ENCODE data around the gene PSG2.
A peak's percentile ranks its signal among the peaks of the same experiment; 100 is the strongest.
"Not testable (repeated sequence)": the region's sequence is repeated elsewhere in the genome, so short reads cannot be mapped to it uniquely, and the experiment has no call there.

Gene PSG2

GRCh38 chr19:43082601-43083000 is at the start of gene PSG2:
Gene PSG2, minus strand, starts transcription at chr19:43082701. Its CDS starts 132 bp downstream, at chr19:43082569.
- not testable (repeated sequence) for DNase-seq

DNA sequence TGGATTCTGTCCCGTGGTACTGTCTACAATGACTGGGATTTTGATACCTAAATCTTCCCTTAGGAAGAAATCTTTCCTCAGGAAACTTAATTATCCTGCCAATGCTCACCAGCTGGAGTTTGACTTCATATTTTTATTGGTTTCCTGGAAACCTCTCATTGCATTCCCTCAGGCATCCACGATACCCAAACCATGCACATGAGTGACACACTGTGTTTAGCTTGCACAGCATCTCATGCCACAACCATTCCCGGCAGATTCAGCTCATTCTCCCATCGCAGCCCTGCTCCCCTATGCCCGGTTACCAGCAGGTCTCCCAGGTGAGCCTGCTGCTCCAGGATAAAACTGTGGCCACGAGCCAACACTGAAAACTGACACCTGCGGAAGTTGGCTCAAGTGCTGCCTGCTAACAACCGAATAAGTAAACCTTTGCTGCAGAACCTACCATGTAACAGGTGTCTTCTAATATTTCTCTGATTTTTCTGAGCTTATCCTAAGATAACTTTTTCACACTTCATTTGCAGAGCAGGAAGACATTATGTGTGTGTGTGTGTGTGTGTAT is 48.9 kb upstream of the PSG2 start:
- DNase-seq: not testable (repeated sequence)

DNA sequence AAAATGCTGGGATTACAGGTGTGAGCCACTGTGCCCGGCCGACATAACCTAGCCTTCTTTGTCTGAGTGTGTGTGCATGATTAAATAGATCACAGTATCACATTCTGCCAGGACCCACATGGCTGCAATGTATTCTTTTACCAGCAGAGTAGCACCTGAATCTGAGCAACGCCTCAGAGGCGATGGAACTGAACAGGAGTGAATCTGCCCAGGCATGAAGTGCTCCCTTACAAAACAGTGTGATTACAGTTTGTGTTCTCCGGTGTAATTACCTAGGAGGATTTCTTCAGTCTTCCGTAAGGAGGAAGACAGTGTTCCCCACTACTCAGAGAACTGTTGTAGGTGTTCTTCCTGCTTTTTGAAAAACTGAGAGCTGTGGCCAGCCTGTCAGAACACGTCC is 46.7 kb upstream of the PSG2 start:
- DNase-seq: not testable (repeated sequence)

DNA sequence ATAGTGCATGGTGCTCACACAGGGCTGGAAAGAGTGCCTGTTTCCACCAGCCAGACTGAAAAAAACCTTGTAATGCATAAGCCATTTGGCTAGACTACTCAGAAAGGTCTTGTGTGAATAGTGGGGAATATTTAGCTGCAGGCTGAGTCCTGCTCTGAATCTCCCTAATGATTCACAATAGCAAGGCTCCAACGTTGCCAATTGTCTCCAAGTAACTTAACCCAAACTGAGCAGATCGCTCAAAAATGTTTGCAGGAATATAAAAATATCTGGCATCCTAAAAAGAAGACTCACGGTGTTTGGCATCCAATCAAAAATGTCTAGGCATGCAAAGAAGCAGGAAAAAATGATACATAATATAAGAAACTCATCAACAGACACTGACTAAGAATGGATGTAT is 44.8 kb upstream of the PSG2 start:
- DNase-seq: not testable (repeated sequence)

DNA sequence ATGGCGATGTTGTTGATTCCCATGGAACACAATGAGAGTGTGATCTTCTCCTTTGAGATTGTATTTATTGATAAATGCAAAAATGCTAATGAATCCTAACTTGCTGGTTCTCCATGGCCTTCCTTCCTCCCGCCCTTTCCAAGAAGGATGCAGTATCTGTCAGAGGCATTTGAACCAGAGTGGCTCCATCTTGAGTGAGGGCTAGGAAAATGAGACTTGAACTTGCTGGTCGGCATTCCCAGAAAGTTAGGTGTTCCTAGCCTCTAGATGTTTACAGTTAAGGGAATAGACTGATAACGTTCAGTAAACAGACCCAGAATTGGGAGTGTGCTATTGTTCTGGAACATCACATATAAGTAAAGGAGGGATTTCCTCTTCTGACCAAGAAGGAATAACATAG is 44.2 kb upstream of the PSG2 start:
- no peak for DNase-seq

DNA sequence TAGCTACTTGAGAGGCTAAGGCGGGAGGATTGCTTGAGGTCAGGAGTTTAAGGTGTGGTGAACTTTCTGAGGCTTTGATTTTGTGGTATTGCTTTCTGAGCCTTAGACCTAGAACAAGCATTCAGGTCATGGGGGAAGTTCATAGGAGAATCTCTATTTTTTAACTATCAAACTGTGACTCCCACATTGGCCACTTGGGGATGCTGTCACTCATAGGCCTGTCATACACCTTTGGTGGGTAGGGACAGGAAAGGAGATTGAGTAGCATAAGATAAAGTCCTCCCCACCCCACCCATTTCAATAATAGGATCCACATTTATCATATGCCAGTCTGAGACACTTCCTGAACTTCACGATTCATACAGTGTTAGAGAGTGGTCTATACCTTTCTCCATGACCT is 41.9 kb upstream of the PSG2 start:
- DNase-seq: peak; percentile 0

DNA sequence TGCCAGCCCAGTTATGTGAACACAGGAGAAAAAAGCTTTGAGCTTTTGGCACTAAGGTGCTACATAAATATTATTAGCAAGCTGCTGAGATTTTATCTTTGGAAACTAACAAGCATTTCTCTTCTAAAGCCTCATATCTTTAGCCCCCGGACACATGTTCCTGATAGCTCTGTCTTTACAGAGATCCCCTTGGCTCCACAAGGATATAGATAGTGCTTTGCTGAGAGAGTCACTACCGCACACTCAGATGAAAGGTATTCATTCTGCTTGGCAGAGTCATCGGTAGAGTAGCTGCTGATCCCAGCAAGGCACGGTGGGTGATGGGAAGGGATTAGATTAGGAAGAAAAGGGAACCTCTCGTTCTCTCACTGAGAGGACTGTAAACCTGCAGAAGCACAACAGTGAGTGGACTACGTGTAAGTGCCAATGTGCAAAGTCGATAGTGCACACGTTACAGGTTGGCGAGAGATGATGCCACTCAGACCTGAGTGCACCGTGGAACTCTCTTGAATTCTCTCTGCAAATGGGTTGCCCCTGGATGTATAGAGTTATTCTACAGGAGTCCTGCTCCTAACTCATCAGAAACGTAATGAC is 38.0 kb upstream of the PSG2 start:
- DNase-seq: not testable (repeated sequence)

DNA sequence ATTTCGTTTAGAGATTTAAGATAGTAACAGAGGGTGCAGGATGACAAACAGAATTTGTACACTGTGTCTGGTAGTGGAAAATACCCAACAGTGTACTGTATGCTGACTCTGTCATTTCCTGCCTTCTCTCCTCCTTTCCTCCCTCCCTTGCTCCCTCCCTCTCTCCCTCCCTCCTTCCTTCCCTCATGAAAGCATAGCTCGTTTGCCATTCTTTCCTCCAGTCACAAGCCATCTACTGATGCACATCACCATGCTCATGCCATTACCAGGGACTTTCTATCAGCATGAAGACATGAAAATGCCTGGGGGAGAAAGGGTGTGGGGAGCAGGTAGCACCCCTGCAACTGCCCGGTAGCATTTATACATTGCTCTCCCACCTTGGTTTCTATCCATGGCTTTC is 37.0 kb upstream of the PSG2 start:
- not testable (repeated sequence) for DNase-seq

DNA sequence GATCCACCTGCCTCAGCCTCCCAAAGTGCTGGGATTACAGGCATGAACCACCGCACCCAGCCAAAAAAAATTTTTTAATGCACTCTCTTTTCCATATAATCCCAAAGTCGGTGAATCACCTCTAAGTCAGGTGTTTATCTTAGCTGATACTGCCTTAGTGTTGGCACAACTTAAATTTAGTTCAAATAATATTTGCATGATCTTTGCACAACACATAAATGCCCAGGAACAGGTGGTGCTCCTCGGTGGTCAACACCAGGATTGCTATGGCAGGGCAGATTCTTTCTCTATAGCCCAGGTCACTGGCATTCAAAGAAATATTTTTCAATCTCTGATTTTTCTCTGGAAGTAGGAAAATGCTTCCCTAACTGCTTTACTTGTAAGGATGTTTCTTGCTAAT is 33.9 kb upstream of the PSG2 start:
- DNase-seq: not testable (repeated sequence)

- DNase-seq: not testable (repeated sequence)
Measured at GRCh38 chr19:43115548-43115947, 33.0 kb upstream of the PSG2 start.

DNA sequence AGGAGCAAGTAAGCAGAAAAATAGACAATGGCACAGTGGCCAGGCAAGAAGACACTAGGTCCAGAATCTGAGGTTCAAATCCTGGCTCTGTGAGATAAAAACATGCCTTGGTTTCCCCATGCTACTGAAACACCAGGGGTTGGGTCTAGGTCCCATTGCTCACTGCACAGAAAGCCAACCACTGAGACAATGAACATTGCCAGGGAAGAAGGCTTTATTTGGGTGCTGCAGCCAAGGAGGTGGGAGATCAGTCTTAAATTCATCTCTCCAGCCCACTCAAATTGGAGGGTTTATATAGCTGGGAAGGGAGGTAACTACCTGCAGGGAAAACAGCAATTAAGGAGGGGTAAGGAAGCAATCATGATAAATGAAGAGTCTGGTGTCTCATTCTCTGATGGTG is 32.6 kb upstream of the PSG2 start:
- not testable (repeated sequence) for DNase-seq

GRCh38 chr19:43114626-43115025 is 32.1 kb upstream of the PSG2 start:
- not testable (repeated sequence) for DNase-seq

DNA sequence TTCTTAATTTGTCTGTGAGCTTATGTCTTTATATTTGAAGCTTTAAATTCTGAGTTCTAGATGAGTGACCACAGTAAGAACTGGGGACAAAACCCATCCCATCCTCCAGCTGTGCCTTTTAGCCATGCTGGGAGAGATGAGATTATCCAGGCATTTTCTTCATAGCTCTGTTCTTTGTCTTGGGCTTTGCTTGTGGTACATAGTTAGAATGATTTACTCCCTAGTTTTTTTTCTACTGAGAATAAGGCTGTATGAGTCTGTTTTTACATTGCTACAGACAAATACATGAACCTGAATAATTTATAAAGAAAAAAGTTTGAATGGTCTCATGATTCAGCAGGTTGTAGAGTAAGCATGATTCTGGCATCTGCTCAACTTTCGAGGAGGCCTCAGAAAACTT is 24.9 kb upstream of the PSG2 start:
- DNase-seq: not testable (repeated sequence)

DNA sequence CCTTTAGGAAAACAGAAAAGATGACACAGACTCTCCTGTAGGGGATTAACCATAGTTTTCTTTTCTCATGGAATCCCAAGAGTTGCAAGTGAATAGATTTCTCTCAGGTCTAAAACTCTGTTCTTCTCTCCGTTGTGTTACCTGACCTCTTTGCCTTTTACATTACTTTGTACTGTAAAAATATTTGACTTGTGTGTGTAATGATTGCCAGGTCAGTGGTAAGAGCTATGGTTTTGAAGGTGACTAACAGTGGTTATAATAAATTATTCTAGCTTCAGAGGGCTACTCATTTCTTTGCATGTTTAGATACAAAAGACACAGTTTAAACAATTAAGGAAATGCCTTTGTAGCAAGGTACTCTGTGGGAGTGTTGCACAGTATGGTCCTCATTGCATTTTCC is 23.0 kb upstream of the PSG2 start:
- DNase-seq: no peak

DNA sequence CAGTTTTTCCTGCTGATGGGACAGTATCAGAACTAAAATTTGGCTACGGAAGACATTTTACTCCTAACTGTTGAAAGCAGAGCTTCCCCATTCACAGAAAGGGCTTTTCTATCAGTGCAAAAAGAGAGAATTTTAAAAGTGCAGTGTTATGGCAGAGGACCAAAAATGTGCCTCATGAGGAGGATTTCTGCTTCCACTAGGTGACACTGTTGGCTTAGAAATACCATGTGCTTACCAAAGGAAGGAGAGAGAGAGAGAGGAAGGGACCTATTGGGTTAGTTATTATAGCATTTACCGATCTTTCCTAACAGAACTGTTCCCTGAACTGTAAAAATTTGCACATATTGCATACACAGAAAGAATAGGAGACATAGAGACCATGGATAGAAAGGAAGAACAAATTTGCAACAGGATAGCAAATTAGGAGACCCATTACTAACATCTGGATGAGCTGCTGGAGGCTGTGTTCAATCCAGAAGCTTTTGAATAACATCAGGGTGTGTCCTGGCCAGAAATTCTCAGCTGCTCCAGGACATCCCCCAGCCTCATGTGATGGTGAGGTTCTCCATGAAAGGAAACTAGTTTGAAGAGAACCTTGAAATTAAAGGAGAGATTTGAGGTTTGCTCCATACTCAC is 21.8 kb upstream of the PSG2 start:
- peak; percentile 25 for DNase-seq

DNA sequence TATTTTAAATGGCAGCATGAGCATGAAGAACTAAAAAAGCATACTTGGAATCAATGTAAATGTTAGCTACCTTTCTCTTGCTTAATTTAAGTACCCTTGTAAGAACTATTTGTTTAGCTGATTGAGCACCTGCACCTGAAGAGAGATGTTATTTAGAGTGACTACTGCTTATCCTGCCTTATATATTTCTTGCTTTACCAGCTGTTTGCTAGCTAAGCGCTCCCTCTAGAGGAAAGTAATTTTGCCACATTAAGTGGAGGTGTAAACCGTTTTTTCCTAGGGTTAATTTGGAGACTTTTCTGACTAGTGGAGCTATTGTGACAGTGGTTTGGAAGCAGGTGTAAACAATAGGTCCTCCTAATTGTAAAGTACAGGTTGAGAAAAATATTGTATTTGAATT is 19.4 kb upstream of the PSG2 start:
- DNase-seq: no peak

- DNase-seq: not testable (repeated sequence)
Measured at GRCh38 chr19:43098416-43098815, 15.9 kb upstream of the PSG2 start.

DNA sequence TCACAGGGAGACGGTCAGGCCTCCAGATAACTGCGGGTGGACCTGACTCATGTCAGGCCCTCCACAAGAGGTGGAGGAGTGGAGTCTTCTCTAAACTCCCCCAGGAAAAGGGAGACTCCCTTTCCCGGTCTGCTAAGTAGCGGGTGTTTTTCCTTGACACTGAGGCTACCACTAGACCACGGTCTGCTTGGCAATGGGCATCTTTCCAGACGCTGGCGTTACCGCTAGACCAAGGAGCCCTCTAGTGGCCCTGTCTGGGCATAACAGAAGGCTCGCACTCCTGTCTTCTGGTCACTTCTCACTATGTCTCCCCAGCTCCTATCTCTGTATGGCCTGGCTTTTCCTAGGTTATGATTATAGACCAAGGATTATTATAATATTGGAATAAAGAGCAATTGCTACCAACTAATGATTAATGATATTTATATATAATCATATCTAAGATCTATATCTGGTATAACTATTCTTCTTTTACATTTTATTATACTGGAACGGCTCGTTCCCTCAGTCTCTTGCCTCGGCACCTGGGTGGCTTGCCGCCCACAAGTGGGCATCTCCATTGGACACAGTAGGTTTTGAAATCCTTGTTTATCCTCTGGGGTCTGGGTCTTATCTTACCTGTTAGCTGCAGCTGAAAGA is 5.3 kb upstream of the PSG2 start:
- peak; percentile 58 for DNase-seq

GRCh38 chr19:43085796-43086530 is 3.5 kb upstream of the PSG2 start:
- DNase-seq: not testable (repeated sequence)

GRCh38 chr19:43084196-43084832 is 1.8 kb upstream of the PSG2 start:
- DNase-seq: peak; percentile 9

GRCh38 chr19:43083721-43084120 is 1.2 kb upstream of the PSG2 start:
- DNase-seq: not testable (repeated sequence)

- DNase-seq: no peak
Measured at GRCh38 chr19:43078311-43078710, 4.2 kb downstream of the PSG2 start.

DNA sequence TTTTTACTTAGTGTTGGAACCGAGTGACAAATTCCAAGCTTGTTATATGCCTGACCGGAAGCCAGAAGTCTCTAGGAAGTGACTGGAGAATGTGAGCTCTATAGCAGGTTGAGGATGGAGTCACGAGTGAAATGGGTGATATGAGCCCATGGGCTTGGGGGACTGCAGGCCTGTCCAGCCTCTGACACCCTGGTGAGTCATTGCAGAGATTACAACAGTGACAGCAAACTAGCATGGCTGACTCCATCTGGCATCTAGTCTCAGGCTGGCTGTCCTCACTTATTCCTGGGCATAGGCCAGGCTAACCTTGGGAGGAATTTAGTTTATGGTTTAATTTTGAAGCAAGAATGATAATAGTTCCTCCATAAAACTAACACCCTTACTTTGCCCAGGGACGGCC is 4.6 kb downstream of the PSG2 start:
- DNase-seq: not testable (repeated sequence)

Measured in hematopoietic multipotent progenitor cell treated with erythropoietin and hydrocortisone succinate and interleukin-3 and kit ligand, for 4 days (in vitro differentiated cells).